HL-60 (cell line): ENCODE measurements around the gene ETV7.

Source experiments
- GABPA ChIP-seq: IDR thresholded peaks from 2 replicates; pipeline ENCODE4 v1.6.1; 2012; ENCODE audit warnings: low read depth
- POLR2AphosphoS5 ChIP-seq: IDR thresholded peaks from 2 replicates; pipeline ENCODE4 v1.6.1; 2012; ENCODE audit warnings: low read depth
- TF ChIP-seq, protein P1 (sequence below): IDR thresholded peaks from one replicate; pipeline ENCODE4 v1.5.1; 2011; ENCODE audit warnings: low read length, control low read depth, inconsistent platforms; ENCODE audit not compliant: insufficient read depth

DNA sequence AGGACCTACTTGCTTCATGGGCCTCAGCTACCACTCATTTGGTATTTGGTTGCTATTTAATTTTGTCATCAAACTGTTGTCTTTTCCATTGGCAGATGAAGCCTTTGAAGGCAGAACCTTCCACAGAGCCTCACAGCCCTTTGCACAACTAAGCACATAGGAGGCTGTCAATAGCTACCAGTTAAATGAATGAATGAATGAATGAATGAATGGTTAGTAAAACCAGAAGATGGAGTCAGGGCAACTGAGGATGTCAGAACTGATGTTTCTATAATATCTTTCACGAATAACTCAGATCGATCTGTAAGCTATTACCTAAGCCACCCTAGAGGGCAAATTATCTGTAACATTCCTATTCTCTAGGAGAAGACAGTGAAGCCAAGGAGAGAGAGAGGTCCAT lies 69.8 kb downstream of the ETV7 start:
- TF ChIP-seq, protein P1, sequence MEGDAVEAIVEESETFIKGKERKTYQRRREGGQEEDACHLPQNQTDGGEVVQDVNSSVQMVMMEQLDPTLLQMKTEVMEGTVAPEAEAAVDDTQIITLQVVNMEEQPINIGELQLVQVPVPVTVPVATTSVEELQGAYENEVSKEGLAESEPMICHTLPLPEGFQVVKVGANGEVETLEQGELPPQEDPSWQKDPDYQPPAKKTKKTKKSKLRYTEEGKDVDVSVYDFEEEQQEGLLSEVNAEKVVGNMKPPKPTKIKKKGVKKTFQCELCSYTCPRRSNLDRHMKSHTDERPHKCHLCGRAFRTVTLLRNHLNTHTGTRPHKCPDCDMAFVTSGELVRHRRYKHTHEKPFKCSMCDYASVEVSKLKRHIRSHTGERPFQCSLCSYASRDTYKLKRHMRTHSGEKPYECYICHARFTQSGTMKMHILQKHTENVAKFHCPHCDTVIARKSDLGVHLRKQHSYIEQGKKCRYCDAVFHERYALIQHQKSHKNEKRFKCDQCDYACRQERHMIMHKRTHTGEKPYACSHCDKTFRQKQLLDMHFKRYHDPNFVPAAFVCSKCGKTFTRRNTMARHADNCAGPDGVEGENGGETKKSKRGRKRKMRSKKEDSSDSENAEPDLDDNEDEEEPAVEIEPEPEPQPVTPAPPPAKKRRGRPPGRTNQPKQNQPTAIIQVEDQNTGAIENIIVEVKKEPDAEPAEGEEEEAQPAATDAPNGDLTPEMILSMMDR, result no peak
- TF ChIP-seq POLR2AphosphoS5 (no peak), GABPA (no peak)
